ENCODE measurements around the gene ENPP1.

The ENPP1 gene

GRCh38 chr6:131769385-131770141, 38.3 kb upstream of the ENPP1 start:
- DNase-seq (ENCODE audit: insufficient read length): no peak
- TF ChIP-seq TAF1 (IDR thresholded peaks at IDR 0.05; ENCODE audit: borderline replicate concordance, low read depth, low read length): no peak
- no peak for TF ChIP-seq POLR2A (IDR thresholded peaks at IDR 0.05; ENCODE audit: low read depth, low read length)
- no peak for TF ChIP-seq POLR2AphosphoS5 (IDR thresholded peaks at IDR 0.05; ENCODE audit: low read depth, low read length)
- FAIRE-seq: no peak

GRCh38 chr6:131770776-131771175, 37.0 kb upstream of the ENPP1 start:
- TF ChIP-seq TAF1 (IDR thresholded peaks at IDR 0.05; ENCODE audit: borderline replicate concordance, low read depth, low read length) (no peak), POLR2A (IDR thresholded peaks at IDR 0.05; ENCODE audit: low read depth, low read length) (no peak), POLR2AphosphoS5 (IDR thresholded peaks at IDR 0.05; ENCODE audit: low read depth, low read length) (no peak)
- no peak for FAIRE-seq

GRCh38 chr6:131773284-131773950, 34.4 kb upstream of the ENPP1 start:
- FAIRE-seq (no peak), DNase-seq (ENCODE audit: insufficient read length) (no peak)
- TF ChIP-seq POLR2A (IDR thresholded peaks at IDR 0.05; ENCODE audit: low read depth, low read length): no peak
- TF ChIP-seq POLR2AphosphoS5 (IDR thresholded peaks at IDR 0.05; ENCODE audit: low read depth, low read length): no peak
- no peak for TF ChIP-seq TAF1 (IDR thresholded peaks at IDR 0.05; ENCODE audit: borderline replicate concordance, low read depth, low read length)

More at GRCh38 chr6:131770776-131771175, 37.0 kb upstream of the ENPP1 start:
- DNase-seq (ENCODE audit: insufficient read length): no peak

- TF ChIP-seq POLR2A (IDR thresholded peaks at IDR 0.05; ENCODE audit: low read depth, low read length) (no peak), TAF1 (IDR thresholded peaks at IDR 0.05; ENCODE audit: borderline replicate concordance, low read depth, low read length) (no peak), POLR2AphosphoS5 (IDR thresholded peaks at IDR 0.05; ENCODE audit: low read depth, low read length) (no peak)
- no peak for DNase-seq (ENCODE audit: insufficient read length)
- FAIRE-seq: no peak
Observed at GRCh38 chr6:131775886-131776285, 31.9 kb upstream of the ENPP1 start.

GRCh38 chr6:131776985-131777384, 30.8 kb upstream of the ENPP1 start:
- no peak for DNase-seq (ENCODE audit: insufficient read length)
- TF ChIP-seq POLR2A (IDR thresholded peaks at IDR 0.05; ENCODE audit: low read depth, low read length): no peak
- FAIRE-seq: no peak

- DNase-seq (ENCODE audit: insufficient read length): no peak
- no peak for FAIRE-seq
- TF ChIP-seq POLR2A (IDR thresholded peaks at IDR 0.05; ENCODE audit: low read depth, low read length) (no peak), TAF1 (IDR thresholded peaks at IDR 0.05; ENCODE audit: borderline replicate concordance, low read depth, low read length) (no peak), POLR2AphosphoS5 (IDR thresholded peaks at IDR 0.05; ENCODE audit: low read depth, low read length) (no peak)
Observed at GRCh38 chr6:131778169-131778568, 29.7 kb upstream of the ENPP1 start.

- DNase-seq (ENCODE audit: insufficient read length) (no peak), FAIRE-seq (no peak)
- no peak for TF ChIP-seq TAF1 (IDR thresholded peaks at IDR 0.05; ENCODE audit: borderline replicate concordance, low read depth, low read length)
- no peak for TF ChIP-seq POLR2AphosphoS5 (IDR thresholded peaks at IDR 0.05; ENCODE audit: low read depth, low read length)
- no peak for TF ChIP-seq POLR2A (IDR thresholded peaks at IDR 0.05; ENCODE audit: low read depth, low read length)
Observed at GRCh38 chr6:131779304-131779703, 28.5 kb upstream of the ENPP1 start.

- TF ChIP-seq POLR2A (IDR thresholded peaks at IDR 0.05; ENCODE audit: low read depth, low read length) (no peak), POLR2AphosphoS5 (IDR thresholded peaks at IDR 0.05; ENCODE audit: low read depth, low read length) (no peak), TAF1 (IDR thresholded peaks at IDR 0.05; ENCODE audit: borderline replicate concordance, low read depth, low read length) (no peak)
- FAIRE-seq: no peak
- DNase-seq (ENCODE audit: insufficient read length): no peak
Observed at GRCh38 chr6:131780600-131780999, 27.2 kb upstream of the ENPP1 start.

GRCh38 chr6:131781687-131782086, 26.1 kb upstream of the ENPP1 start:
- TF ChIP-seq TAF1 (IDR thresholded peaks at IDR 0.05; ENCODE audit: borderline replicate concordance, low read depth, low read length) (no peak), POLR2A (IDR thresholded peaks at IDR 0.05; ENCODE audit: low read depth, low read length) (no peak), POLR2AphosphoS5 (IDR thresholded peaks at IDR 0.05; ENCODE audit: low read depth, low read length) (no peak)
- FAIRE-seq: no peak

GRCh38 chr6:131782764-131783163, 25.1 kb upstream of the ENPP1 start:
- FAIRE-seq: no peak
- TF ChIP-seq POLR2AphosphoS5 (IDR thresholded peaks at IDR 0.05; ENCODE audit: low read depth, low read length) (no peak), POLR2A (IDR thresholded peaks at IDR 0.05; ENCODE audit: low read depth, low read length) (no peak), TAF1 (IDR thresholded peaks at IDR 0.05; ENCODE audit: borderline replicate concordance, low read depth, low read length) (no peak)
- no peak for DNase-seq (ENCODE audit: insufficient read length)

More at GRCh38 chr6:131781687-131782086, 26.1 kb upstream of the ENPP1 start:
- no peak for DNase-seq (ENCODE audit: insufficient read length)

- DNase-seq (ENCODE audit: insufficient read length) (no peak), FAIRE-seq (no peak)
- TF ChIP-seq TAF1 (IDR thresholded peaks at IDR 0.05; ENCODE audit: borderline replicate concordance, low read depth, low read length) (no peak), POLR2A (IDR thresholded peaks at IDR 0.05; ENCODE audit: low read depth, low read length) (no peak), POLR2AphosphoS5 (IDR thresholded peaks at IDR 0.05; ENCODE audit: low read depth, low read length) (no peak)
Observed at GRCh38 chr6:131784561-131784960, 23.3 kb upstream of the ENPP1 start.

GRCh38 chr6:131787079-131787478, 20.7 kb upstream of the ENPP1 start:
- DNase-seq (ENCODE audit: insufficient read length): no peak
- no peak for TF ChIP-seq TAF1 (IDR thresholded peaks at IDR 0.05; ENCODE audit: borderline replicate concordance, low read depth, low read length)
- TF ChIP-seq POLR2AphosphoS5 (IDR thresholded peaks at IDR 0.05; ENCODE audit: low read depth, low read length): no peak
- TF ChIP-seq POLR2A (IDR thresholded peaks at IDR 0.05; ENCODE audit: low read depth, low read length): no peak
- FAIRE-seq: no peak

Measured in GM12892 (cell line).